Measurements from ENCODE around the gene EML6. TPM values are rescaled to one million over a fixed set of nuclear protein-coding genes. Genes with fewer than 3 reads are reported as not detected.

Gene EML6
- polyA plus RNA-seq, 1 of the 3 experiments (the other 2 are of a cell fraction) = 1.1 TPM

DNA sequence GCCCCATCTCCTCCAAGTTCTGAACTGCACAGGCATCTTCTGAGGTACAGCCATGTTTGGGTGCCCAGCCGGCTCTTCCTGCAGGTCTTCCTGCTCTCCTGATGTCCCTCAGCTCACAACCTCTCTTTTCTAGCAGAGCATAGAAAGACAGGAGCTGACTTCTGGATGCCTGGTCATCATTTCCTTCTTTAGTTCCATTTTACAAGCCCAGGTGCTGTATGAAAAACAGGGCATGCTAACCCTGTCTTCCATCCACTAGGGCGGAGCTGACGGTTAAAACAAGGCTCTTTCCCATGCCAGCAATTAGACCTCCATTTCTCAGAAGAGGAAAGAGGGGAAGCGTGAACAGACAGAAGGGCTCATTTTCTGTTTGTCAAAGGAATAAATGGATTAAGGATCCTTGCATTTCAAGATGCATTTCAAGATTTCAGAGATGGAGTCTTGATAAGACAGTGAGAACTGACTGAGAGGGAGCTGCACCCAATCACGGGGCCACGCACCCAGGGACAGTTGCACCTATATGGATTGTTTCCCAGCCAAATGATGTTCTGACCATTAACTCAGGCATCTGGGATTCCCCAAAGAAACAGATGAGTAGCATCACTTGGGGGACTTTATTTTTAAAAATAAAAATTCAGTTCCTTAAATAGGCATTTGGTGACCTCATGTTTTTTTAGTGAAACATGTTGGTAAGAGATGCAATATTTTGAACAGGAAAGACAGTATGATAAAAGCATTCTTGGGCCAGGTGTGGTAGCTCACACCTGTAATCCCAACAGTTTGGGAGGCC lies 45.8 kb upstream of the EML6 start:
- Histone ChIP-seq H3K4me2 (no peak overlapping the region), H3K4me1 (ENCODE audit: control insufficient read depth in 1 of 2, insufficient read depth in 2 of 2, low read depth in 1 of 2, low read length in 1 of 2) (peaks cover 4 to 9% of the 10 kb centered on the region in 2 experiments; a peak in 2 of 4 replicates), H3K27me3 (ENCODE audit: insufficient read depth) (no peaks in the 10 kb centered on the region), H3F3A (replicated peaks; ENCODE audit: insufficient read depth) (no peaks in the 10 kb centered on the region), H2AFZ (ENCODE audit: low read depth) (no peak overlapping the region), H4K20me1 (ENCODE audit: insufficient read depth) (no peaks in the 10 kb centered on the region), H3K9me2 (no peaks in the 10 kb centered on the region), H3K4me3 (ENCODE audit: low read depth in 2 of 2, low read length in 1 of 2) (no peak overlapping the region), H3K27ac (ENCODE audit: low read depth in 2 of 2, low read length in 1 of 2) (no peak overlapping the region), H3K79me2 (ENCODE audit: insufficient read depth) (no peaks in the 10 kb centered on the region), H3K9me3 (no peaks in the 10 kb centered on the region), H3K9ac (no peak overlapping the region), H3K36me3 (replicated peaks in 1 of 2; ENCODE audit: control insufficient read depth in 1 of 2, insufficient read depth in 2 of 2, low read length in 1 of 2) (no peaks in the 10 kb centered on the region)
- no peak for DNase-seq
- TF ChIP-seq NFIC (IDR thresholded peaks at IDR 0.05; ENCODE audit: borderline replicate concordance) (no peak), RFX5 (IDR thresholded peaks at IDR 0.05; ENCODE audit: low read length) (no peak), RXRA (IDR thresholded peaks at IDR 0.05; ENCODE audit: borderline replicate concordance, low read depth) (no peak), FOSL2 (IDR thresholded peaks at IDR 0.05; ENCODE audit: borderline replicate concordance, low read depth) (no peak), YY1 (IDR thresholded peaks at IDR 0.05; ENCODE audit: low read depth) (no peak), USF1 (IDR thresholded peaks at IDR 0.05; ENCODE audit: borderline replicate concordance, low read depth) (no peak), ELF1 (IDR thresholded peaks at IDR 0.05) (no peak), SMC3 (IDR thresholded peaks at IDR 0.05; ENCODE audit: low read depth, low read length) (no peak), MEF2A (IDR thresholded peaks at IDR 0.05; ENCODE audit: borderline replicate concordance, low read depth) (no peak), TAF1 (IDR thresholded peaks at IDR 0.05; ENCODE audit: borderline replicate concordance, low read depth, low read length) (no peak), CHD2 (IDR thresholded peaks at IDR 0.05; ENCODE audit: low read length, partially characterized antibody) (no peak), GATA2 (CRISPR knock-in tag; IDR thresholded peaks at IDR 0.05) (no peak), SIN3A (IDR thresholded peaks at IDR 0.05; ENCODE audit: borderline replicate concordance, low read depth, low read length) (no peak), ZBTB33 (IDR thresholded peaks at IDR 0.05; ENCODE audit: borderline replicate concordance, low read depth) (no peak), USF2 (IDR thresholded peaks at IDR 0.05; ENCODE audit: borderline replicate concordance, low read depth, low read length) (no peak), EP300 (IDR thresholded peaks at IDR 0.05; ENCODE audit: borderline replicate concordance in 1 of 2, low read depth in 1 of 2, low read length in 1 of 2) (no peak)
- TF ChIP-seq, protein P1, sequence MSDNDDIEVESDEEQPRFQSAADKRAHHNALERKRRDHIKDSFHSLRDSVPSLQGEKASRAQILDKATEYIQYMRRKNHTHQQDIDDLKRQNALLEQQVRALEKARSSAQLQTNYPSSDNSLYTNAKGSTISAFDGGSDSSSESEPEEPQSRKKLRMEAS (IDR thresholded peaks at IDR 0.05; ENCODE audit: low read depth) = no peak
- ChIA-PET CTCF (interaction anchor here (1.0 to 2.9 kb wide), 3 partner anchors 9 to 14 kb away, joined by 3 to 17 read pairs (median 5); no protein-coding TSS in a partner anchor), POLR2A (no interaction called here)
- 100% methylated on average over 6 of the region's 6 CpGs for WGBS (ENCODE audit: low lambda C conversion rate)

Measured in SK-N-SH (cell line).